GM12878 (cell line): ENCODE results near the gene IFT52. TPM values are rescaled to one million over a fixed set of nuclear protein-coding genes. Genes with fewer than 3 reads are reported as not detected.
A peak's percentile ranks its signal among the peaks of the same experiment; 100 is the strongest.

Experiments used
- BACH1 ChIP-seq: fragments of 450-650 bp; IDR thresholded peaks from 2 replicates; pipeline ENCODE4 v1.6.1; 2017; ENCODE audit warnings: mild to moderate bottlenecking, borderline replicate concordance
- BMI1 ChIP-seq: fragments of 450-650 bp; IDR thresholded peaks from 2 replicates; pipeline ENCODE4 v1.6.1; 2016; ENCODE audit warnings: mild to moderate bottlenecking, moderate library complexity, borderline replicate concordance
- ESRRA ChIP-seq: IDR thresholded peaks from 2 replicates; pipeline ENCODE4 v1.6.1; 2012; ENCODE audit warnings: mild to moderate bottlenecking, low read length, improper control_type of control experiment
- EZH2 ChIP-seq: IDR thresholded peaks from 2 replicates; pipeline ENCODE4 v1.6.1; 2012; ENCODE audit warnings: low read depth, mild to moderate bottlenecking, control low read depth, inconsistent platforms, low read length, borderline replicate concordance; ENCODE audit not compliant: control insufficient read depth
- FOXM1 ChIP-seq: IDR thresholded peaks from 2 replicates; pipeline ENCODE4 v1.6.1; 2012; ENCODE audit warnings: low read depth, mild to moderate bottlenecking, inconsistent platforms, low read length, moderate library complexity
- IKZF1 ChIP-seq: fragments of 450-650 bp; conservative IDR thresholded peaks from 2 replicates; pipeline ENCODE4 v1.6.1; 2017; ENCODE audit warnings: antibody characterized with exemption, mild to moderate bottlenecking
- JUND ChIP-seq: IDR thresholded peaks from 2 replicates; pipeline ENCODE4 v1.6.1; 2012; ENCODE audit warnings: low read depth, mild to moderate bottlenecking, low read length, improper control_type of control experiment, moderate library complexity
- KDM1A ChIP-seq: fragments of 200-600 bp; sonication (generic); IDR thresholded peaks from 2 replicates; pipeline ENCODE4 v1.6.1; 2016; ENCODE audit warnings: borderline replicate concordance
- KLF5 ChIP-seq: fragments of 450-650 bp; IDR thresholded peaks from 2 replicates; pipeline ENCODE4 v1.6.1; 2014; ENCODE audit warnings: mild to moderate bottlenecking; ENCODE audit not compliant: partially characterized antibody
- MXI1 ChIP-seq: fragments of 150-350 bp; IDR thresholded peaks from 2 replicates; pipeline ENCODE4 v1.6.1; 2011; ENCODE audit warnings: low read depth, mild to moderate bottlenecking, inconsistent platforms, low read length, improper control_type of control experiment
- POU2F2 ChIP-seq: IDR thresholded peaks from 3 replicates; pipeline ENCODE4 v1.6.1; 2011; ENCODE audit warnings: low read depth, mild to moderate bottlenecking, low read length, borderline replicate concordance
- SIX5 ChIP-seq: IDR thresholded peaks from 2 replicates; pipeline ENCODE4 v1.6.1; 2011; ENCODE audit warnings: mild to moderate bottlenecking, low read depth, low read length, moderate library complexity; ENCODE audit not compliant: severe bottlenecking
- SREBF2 ChIP-seq: IDR thresholded peaks from 2 replicates; pipeline ENCODE4 v1.6.1; 2012; ENCODE audit warnings: mild to moderate bottlenecking, low read length
- TCF12 ChIP-seq: IDR thresholded peaks from 2 replicates; pipeline ENCODE4 v1.6.1; 2011; ENCODE audit warnings: low read depth, mild to moderate bottlenecking, low read length
- ZNF622 ChIP-seq: fragments of 450-650 bp; IDR thresholded peaks from 2 replicates; pipeline ENCODE4 v1.6.1; 2017; ENCODE audit warnings: mild to moderate bottlenecking, inconsistent platforms
- polyA plus RNA-seq, 11 experiments: library from polyadenylated mRNA; depleted of rRNA in 4 of 11; unstranded in 6 of 11; stranded (reverse) in 5 of 11; fragments of >200 nt; fragmentation: Nextera tagmentation in 4 of 11; fragmentation: Illumina TruSeq in 1 of 11; extraction: Ambion mirVana in 4 of 11; extraction: Trizol in 1 of 11; gene quantifications; 1 replicate in 1 of 11; 2 replicates in 10 of 11; pipeline versions ENCODE4 v1.2.1 to v1.2.3, GENCODE V29; 2011 to 2016; ENCODE audit warnings: inconsistent platforms in 2 of 11, missing spikeins in 2 of 11, low read depth in 1 of 11
- total RNA-seq, 4 experiments: library from RNA; depleted of rRNA in 3 of 4; stranded (reverse); fragments of >200 nt in 3 of 4; fragmentation: Illumina TruSeq in 1 of 4; extraction: Trizol in 1 of 4; gene quantifications; 2 replicates each; pipeline versions ENCODE4 v1.2.1 to v1.2.3, GENCODE V29; 2013 to 2021
- TF ChIP-seq, protein P1 (sequence below): fragments of 150-350 bp; IDR thresholded peaks from 2 replicates; pipeline ENCODE4 v1.6.1; 2014; ENCODE audit warnings: mild to moderate bottlenecking, low read depth, low read length
- TF ChIP-seq, protein P2 (sequence below): fragments of 450-650 bp; IDR thresholded peaks from 2 replicates; pipeline ENCODE4 v1.6.1; 2017; ENCODE audit warnings: mild to moderate bottlenecking, low read depth, inconsistent platforms; ENCODE audit not compliant: poor library complexity, severe bottlenecking
- TF ChIP-seq, protein P3 (sequence below): fragments of 450-650 bp; conservative IDR thresholded peaks from 2 replicates; pipeline ENCODE4 v1.6.1; 2017; ENCODE audit warnings: mild to moderate bottlenecking, moderate library complexity
- TF ChIP-seq, protein P4 (sequence below): fragments of 450-650 bp; IDR thresholded peaks from 2 replicates; pipeline ENCODE4 v1.6.1; 2018; ENCODE audit warnings: mild to moderate bottlenecking, low read depth, moderate library complexity; ENCODE audit not compliant: partially characterized antibody

IFT52 gene
- total and polyA plus RNA-seq, 10 of the 15 experiments (the other 5 are each of a cell fraction or from before 2014, with no cell fraction given) = 18.1 to 30.5 (median 26.0) TPM

DNA sequence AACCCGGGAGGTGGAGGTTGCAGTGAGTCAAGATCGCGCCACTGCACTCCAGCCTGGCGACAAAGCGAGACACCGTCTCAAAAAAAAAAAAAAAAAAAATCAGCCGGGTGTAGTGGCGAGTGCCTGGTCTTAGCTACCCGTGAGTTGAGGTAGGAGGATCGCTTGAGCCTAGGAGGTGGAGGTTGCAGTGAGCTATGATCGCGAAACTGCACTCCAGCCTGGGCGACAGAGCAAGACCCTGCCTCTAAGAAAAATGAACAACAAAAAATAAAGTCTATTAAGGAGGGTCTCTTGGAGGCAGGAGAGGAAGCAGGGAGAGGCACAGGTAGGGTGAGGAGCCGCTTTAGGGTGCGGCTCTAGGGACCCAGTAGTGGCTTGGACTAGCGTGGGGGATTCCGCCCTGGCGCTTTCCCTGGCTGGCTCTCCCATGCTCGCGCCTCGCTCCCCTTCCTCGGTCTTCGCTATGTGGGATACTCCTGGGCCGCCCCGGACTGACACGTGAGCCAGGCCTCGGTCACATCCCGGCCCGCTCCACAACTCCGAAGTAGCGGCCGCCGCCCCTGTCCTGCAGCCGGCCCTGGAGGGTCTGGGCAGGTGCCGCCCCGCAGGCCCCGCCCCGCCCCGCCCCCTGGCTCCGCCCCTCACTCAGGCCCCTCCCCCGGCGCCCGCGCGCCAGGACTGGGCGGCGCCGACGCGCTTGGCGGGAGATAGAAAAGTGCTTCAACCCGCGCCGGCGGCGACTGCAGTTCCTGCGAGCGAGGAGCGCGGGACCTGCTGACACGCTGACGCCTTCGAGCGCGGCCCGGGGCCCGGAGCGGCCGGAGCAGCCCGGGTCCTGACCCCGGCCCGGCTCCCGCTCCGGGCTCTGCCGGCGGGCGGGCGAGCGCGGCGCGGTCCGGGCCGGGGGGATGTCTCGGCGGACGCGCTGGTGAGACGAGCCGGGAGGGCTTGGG is 75.9 kb downstream of the IFT52 start, which contains the start of gene MYBL2 (continued):
- TF ChIP-seq BACH1 (0 out of 2 replicates have a peak, but pooled peaks have one; percentile 9), EZH2 (no peak), MXI1 (peak; percentile 96), KLF5 (no peak), POU2F2 (peak; percentile 64; the same call in 2 of the 3 replicates), TCF12 (no peak), ZNF622 (no peak), FOXM1 (no peak), KDM1A (no peak), JUND (no peak), SREBF2 (no peak), BMI1 (no peak), SIX5 (no peak), ESRRA (no peak), IKZF1 (peak; percentile 39; the same call in 1 of the 2 replicates)
- TF ChIP-seq, protein P1, sequence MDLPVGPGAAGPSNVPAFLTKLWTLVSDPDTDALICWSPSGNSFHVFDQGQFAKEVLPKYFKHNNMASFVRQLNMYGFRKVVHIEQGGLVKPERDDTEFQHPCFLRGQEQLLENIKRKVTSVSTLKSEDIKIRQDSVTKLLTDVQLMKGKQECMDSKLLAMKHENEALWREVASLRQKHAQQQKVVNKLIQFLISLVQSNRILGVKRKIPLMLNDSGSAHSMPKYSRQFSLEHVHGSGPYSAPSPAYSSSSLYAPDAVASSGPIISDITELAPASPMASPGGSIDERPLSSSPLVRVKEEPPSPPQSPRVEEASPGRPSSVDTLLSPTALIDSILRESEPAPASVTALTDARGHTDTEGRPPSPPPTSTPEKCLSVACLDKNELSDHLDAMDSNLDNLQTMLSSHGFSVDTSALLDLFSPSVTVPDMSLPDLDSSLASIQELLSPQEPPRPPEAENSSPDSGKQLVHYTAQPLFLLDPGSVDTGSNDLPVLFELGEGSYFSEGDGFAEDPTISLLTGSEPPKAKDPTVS = no peak
- TF ChIP-seq, protein P2, sequence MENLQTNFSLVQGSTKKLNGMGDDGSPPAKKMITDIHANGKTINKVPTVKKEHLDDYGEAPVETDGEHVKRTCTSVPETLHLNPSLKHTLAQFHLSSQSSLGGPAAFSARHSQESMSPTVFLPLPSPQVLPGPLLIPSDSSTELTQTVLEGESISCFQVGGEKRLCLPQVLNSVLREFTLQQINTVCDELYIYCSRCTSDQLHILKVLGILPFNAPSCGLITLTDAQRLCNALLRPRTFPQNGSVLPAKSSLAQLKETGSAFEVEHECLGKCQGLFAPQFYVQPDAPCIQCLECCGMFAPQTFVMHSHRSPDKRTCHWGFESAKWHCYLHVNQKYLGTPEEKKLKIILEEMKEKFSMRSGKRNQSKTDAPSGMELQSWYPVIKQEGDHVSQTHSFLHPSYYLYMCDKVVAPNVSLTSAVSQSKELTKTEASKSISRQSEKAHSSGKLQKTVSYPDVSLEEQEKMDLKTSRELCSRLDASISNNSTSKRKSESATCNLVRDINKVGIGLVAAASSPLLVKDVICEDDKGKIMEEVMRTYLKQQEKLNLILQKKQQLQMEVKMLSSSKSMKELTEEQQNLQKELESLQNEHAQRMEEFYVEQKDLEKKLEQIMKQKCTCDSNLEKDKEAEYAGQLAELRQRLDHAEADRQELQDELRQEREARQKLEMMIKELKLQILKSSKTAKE = no peak
- TF ChIP-seq, protein P3, sequence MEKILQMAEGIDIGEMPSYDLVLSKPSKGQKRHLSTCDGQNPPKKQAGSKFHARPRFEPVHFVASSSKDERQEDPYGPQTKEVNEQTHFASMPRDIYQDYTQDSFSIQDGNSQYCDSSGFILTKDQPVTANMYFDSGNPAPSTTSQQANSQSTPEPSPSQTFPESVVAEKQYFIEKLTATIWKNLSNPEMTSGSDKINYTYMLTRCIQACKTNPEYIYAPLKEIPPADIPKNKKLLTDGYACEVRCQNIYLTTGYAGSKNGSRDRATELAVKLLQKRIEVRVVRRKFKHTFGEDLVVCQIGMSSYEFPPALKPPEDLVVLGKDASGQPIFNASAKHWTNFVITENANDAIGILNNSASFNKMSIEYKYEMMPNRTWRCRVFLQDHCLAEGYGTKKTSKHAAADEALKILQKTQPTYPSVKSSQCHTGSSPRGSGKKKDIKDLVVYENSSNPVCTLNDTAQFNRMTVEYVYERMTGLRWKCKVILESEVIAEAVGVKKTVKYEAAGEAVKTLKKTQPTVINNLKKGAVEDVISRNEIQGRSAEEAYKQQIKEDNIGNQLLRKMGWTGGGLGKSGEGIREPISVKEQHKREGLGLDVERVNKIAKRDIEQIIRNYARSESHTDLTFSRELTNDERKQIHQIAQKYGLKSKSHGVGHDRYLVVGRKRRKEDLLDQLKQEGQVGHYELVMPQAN = peak; percentile 99
- TF ChIP-seq, protein P4, sequence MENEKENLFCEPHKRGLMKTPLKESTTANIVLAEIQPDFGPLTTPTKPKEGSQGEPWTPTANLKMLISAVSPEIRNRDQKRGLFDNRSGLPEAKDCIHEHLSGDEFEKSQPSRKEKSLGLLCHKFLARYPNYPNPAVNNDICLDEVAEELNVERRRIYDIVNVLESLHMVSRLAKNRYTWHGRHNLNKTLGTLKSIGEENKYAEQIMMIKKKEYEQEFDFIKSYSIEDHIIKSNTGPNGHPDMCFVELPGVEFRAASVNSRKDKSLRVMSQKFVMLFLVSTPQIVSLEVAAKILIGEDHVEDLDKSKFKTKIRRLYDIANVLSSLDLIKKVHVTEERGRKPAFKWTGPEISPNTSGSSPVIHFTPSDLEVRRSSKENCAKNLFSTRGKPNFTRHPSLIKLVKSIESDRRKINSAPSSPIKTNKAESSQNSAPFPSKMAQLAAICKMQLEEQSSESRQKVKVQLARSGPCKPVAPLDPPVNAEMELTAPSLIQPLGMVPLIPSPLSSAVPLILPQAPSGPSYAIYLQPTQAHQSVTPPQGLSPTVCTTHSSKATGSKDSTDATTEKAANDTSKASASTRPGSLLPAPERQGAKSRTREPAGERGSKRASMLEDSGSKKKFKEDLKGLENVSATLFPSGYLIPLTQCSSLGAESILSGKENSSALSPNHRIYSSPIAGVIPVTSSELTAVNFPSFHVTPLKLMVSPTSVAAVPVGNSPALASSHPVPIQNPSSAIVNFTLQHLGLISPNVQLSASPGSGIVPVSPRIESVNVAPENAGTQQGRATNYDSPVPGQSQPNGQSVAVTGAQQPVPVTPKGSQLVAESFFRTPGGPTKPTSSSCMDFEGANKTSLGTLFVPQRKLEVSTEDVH = no peak
